ENCODE measurements around the gene PYGM.
"Not testable (repeated sequence)": the region's sequence is repeated elsewhere in the genome, so short reads cannot be mapped to it uniquely, and the experiment has no call there.

PYGM gene

DNA sequence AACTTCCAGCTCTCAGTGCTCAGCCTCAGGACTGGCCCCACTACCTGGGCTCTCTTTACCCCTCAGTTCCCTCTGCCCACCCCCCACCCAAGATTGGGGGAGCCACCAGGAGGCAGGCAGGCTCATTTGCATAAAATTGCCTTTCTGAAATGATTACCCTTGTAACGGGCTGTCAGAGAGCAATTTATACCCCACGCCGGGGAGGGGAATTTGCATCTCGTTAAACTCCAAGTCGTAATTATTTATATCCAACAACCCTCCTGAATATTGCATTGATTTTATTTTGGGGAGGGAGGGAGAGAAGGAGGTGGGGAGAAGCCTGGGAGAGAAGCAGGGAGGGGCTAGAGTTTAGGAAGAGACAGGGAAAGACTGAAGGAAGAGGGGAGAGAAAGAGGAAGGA lies 45.1 kb downstream of the PYGM start:
- no peak for DNase-seq

DNA sequence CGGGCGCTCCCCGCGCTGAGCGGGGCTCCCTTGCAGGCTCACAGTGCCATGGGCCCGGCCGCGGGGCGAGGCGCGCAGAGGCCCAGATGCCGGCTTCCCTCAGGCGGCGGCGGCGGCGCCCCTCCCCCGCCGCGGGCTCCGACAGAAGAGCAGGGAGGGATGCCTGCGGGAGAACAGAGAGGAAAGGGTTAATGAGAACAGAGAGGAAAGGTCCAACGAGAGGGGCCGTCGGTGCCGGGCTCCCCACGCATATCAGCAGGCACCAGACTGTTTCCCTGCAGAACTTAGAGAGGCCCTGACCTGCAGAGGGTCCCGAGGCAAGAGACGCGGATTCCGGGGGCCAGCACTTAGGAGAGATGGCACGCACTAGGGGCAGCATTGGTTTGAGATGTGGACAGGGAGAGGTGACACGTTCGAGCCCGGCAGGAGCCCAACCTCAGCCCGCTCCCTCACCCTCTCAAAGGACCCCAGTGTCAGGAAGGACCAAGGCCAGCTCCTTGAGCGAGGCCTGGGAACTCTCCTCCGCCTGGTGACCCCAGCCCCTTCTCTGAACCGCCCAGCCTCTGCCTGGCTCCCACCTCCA lies 45.9 kb downstream of the PYGM start:
- DNase-seq: no peak

DNA sequence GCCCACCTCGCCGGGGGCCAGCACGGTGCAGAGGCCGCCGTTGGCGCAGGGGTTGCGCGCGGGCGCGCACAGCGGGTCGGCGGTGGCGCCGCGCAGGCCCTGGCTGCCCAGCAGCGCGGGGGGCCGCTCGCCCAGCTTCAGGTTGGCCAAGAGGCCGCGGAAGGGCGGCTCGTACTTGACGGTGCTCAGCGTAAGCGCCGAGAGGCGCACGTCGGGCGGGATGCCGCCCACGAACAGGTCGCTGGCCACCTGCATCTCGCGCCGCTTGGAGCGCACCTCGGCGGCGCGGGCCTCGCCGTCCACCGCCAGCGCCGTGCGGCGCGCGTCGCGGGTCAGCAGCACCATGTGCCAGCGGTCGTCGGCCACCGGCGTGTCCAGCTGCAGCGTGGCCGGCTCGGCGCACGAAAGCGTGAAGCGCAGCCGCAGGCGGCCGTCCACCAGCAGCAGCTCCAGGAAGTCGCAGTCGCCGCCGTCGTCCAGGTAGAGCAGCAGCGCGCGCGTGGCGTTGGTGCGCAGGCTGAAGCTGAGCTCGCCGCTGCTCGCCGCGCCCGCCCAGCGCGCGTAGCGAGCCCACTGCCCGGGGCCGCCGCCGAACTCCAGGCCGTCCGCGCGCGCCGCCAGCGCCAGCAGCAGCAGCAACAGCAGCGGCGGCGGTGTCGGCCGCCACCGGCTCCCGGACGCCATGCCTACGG lies 46.6 kb downstream of the PYGM start:
- DNase-seq: peak; percentile 22

DNA sequence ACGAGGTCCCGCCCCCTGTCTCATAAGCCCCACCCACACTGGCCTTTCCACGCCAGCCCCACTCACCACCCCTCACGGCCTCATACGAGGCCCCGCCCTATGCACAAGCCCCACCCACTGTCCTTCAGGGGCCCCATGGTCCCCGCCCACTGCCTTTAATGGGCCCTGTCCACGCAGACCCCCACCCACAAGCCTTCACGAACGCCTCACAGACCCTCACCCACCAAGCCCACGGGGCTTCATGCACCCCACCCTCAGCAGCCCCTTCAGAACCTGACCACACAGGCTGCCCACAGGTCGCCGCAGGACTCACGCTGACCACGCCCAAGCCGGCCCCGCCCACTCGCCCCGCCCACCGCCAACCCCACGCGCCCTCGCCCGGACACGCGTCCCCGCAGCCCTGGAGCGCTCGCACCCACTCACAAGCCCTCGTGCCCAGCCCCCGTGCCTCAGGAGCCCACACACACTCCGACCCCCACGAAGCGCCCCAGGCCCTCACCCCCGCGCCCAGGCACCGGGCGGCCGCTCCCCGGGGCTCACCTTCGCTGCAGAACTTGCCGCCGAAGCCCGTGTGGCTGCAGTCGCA lies 47.3 kb downstream of the PYGM start:
- no peak for DNase-seq

DNA sequence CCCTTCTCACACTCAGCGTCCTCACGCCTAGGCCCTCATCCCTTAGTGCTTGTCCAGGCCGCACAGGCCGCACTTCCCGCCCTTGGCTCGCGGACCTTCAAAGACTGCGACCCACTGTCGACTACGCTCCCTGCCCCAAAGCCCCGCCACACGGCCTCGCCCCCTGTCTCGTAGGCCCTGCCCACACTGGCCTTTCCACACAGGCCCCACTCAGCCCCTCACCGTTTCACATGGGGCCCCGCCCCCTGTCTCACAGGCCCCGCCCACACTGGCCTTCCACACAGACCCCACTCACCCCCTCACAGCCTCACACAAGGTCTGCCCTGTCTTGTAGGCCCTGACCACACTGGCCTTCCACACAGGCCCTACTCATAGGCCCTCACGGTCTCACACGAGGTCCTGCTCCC lies 47.8 kb downstream of the PYGM start:
- DNase-seq: no peak

DNA sequence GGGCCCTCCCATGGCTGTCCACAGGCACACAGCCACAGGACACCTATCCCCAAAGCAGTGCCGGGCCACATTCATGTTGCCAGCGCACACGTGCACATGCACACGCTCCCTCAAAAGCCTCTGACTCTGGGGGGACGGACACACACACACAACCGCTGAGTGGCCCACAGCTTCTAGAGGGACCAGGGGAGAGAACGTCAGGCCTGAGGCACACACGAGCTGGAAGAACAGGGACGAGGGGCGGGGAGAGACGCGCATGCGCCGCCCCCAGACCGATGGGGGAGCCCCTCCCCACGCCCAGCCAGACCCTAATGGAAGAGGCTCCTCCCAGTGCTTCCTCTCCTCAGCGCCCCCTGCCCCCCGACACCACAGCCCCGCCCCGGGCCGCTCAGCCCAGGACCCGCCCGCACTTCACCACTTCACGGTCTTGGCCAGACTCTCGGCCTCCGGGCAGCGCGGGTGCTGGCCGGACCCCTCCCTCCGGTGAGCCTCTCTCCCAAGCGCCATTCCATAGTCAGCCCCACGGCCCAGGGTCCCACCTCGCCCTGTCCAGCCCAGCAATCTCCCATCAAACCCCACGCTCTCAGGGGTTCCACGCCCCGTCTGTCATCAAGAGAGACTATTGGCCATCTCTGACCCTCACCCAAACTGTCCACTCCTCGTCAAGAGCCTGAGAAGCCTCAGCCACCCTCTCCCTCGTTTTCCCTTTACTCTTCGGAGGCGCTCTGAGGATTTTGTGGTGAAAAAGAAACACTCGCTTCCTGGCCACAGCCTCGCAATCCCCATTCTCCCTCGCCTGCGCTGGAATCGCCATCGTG lies 48.4 kb downstream of the PYGM start:
- no peak for DNase-seq

DNA sequence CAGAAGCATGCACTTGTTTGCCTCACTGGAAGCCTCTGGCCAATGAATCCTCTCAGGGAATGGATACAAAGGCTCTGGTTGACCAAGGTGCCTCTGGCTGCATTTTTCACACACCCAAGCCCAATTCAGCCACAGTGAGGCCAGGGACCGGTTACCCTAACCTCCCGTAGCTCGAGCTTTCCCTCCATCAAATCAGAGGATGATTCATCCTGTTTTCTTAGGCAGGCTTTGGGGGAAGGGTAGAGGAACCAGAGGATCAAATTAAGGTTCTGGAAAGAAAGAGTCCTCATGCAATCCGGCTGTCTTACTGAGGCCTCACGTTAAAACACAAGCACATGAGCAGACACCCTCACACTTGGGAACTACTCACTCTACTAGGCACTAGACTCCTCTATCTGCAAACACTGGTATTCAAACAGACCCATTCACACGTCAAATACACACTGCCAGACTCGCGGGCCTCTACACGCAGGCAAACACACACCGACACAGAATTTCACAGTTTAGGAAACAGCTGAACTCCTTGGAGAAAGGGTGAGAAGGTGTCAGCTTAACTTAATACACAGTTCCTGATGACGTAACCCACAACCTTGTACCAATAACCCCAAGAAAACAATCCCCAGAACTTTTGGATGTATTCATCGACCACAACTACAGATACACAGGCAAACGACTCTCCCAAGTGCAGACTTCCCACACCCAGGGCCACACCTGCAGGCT lies 49.2 kb downstream of the PYGM start:
- no peak for DNase-seq

DNA sequence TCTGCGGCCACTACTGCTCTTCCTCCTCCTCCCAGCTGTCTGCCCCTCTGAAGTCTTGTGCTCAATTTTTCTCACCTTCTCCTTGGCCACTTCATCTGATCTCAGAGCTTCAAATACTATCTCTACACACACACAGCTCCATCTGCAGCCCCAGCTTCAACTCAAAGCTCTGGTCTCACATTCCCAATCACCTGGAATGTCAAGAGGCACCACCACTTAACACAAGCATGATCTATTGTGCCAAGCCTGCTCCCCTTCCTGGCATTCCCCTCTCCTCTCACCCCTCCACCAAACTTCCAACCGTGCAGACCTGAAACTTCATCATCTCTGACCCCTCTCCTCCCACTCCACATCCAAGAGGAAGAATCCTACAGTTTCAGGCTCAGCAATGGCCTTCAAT lies 54.3 kb downstream of the PYGM start:
- no peak for DNase-seq

DNA sequence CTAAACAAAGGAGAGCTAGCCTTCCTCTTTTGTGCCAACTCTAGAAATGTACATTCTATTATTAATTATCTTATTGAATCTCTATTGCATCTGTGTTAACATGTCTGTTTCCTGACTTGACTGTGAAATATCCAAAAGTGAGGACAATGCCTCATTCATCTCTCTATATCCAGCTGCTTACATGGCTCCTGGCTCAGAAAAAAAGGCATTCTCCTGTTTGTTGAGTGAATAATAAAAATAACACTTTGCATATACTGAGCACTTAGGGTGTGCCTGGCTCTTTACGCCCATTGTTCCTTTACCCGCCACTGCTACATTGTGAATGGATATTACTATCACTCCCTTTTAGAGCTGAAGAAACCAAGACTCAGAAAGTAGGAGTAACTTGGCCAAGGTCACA lies 56.7 kb downstream of the PYGM start:
- DNase-seq: no peak

DNA sequence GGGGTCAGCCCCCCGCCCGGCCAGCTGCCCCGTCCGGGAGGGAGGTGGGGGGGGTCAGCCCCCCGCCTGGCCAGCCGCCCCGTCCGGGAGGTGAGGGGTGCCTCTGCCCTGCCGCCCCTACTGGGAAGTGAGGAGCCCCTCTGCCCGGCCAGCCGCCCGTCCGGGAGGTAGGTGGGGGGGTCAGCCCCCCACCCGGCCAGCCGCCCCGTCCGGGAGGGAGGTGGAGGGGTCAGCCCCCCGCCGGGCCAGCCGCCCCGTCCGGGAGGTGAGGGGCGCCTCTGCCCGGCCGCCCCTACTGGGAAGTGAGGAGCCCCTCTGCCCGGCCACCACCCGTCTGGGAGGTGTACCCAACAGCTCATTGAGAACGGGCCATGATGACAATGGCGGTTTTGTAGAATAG lies 57.8 kb downstream of the PYGM start:
- not testable (repeated sequence) for DNase-seq

DNA sequence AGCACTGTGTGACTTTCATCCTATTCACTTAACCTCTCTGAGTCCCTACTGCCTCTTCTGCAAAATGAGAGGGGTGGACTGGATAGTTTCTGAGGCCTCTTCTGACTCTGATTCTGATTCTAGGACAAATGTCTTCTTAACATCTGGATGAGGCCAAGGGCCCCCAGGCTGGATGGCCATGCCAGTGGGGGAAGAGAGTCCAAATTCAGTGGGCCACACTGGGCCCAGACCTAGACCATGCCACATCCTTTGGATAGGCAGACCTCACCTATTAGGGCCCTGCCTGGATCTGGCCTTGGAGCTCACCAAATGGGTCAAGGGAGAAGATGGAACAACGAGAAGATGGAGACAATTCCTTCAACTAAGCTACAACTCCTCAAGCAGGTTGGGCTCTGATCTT lies 61.3 kb downstream of the PYGM start:
- DNase-seq: no peak

DNA sequence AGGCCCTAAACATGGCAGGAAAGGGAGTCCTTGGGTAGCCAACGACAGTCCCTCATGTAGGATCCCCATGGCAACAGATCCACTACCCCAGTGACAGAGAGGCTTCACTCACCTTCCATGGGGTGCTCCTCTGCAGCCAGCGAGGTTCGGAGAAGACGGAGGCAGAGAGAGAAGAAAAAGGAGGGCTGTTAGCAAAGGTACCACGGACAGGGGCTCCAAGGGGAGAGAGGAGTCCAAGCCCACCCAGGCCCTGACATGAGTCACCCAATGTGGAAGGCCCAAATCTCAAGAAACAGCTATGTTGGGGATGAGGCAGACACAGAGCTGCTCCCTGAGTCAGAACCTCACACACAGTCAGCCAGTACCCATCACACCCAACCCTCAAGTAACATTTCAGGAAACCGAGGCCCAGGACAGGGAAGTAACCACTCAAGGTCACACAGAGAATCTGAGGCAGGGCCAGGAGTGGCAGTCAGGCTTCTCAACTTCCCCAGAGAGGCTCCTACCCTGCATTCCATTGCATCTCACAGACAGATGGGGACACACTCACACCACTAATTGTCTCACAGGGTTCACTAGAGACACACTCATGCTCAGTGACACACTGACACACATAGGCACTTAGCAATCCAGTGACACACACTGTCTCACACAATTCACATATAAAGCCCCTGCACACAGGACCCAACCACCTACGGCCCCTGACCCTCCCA lies 62.0 kb downstream of the PYGM start:
- DNase-seq: no peak

Data from DMS153 (cell line).